IMR-90 (cell line): ENCODE measurements around the gene ZNF514.
A peak's percentile ranks its signal among the peaks of the same experiment; 100 is the strongest.

Source experiments
- CHD1 ChIP-seq: IDR thresholded peaks from 2 replicates; pipeline ENCODE4 v1.6.1; 2012; ENCODE audit warnings: low read depth, low read length, improper control_type of control experiment
- FOS ChIP-seq: fragments of 150-350 bp; IDR thresholded peaks from 2 replicates; pipeline ENCODE4 v1.6.1; 2016; ENCODE audit warnings: low read depth, low read length
- MAFK ChIP-seq: IDR thresholded peaks from 2 replicates; pipeline ENCODE4 v1.6.1; 2012; ENCODE audit warnings: low read depth, low read length, improper control_type of control experiment
- POLR2A ChIP-seq: IDR thresholded peaks from 2 replicates; pipeline ENCODE4 v1.6.1; 2012; ENCODE audit warnings: mild to moderate bottlenecking, low read depth, low read length
- RAD21 ChIP-seq: IDR thresholded peaks from 2 replicates; pipeline ENCODE4 v1.6.1; 2012; ENCODE audit warnings: low read length, improper control_type of control experiment
- TF ChIP-seq, protein P1 (sequence below): conservative IDR thresholded peaks from 2 replicates; pipeline ENCODE4 v1.5.1; 2012; ENCODE audit warnings: mild to moderate bottlenecking, low read depth, low read length, improper control_type of control experiment

DNA sequence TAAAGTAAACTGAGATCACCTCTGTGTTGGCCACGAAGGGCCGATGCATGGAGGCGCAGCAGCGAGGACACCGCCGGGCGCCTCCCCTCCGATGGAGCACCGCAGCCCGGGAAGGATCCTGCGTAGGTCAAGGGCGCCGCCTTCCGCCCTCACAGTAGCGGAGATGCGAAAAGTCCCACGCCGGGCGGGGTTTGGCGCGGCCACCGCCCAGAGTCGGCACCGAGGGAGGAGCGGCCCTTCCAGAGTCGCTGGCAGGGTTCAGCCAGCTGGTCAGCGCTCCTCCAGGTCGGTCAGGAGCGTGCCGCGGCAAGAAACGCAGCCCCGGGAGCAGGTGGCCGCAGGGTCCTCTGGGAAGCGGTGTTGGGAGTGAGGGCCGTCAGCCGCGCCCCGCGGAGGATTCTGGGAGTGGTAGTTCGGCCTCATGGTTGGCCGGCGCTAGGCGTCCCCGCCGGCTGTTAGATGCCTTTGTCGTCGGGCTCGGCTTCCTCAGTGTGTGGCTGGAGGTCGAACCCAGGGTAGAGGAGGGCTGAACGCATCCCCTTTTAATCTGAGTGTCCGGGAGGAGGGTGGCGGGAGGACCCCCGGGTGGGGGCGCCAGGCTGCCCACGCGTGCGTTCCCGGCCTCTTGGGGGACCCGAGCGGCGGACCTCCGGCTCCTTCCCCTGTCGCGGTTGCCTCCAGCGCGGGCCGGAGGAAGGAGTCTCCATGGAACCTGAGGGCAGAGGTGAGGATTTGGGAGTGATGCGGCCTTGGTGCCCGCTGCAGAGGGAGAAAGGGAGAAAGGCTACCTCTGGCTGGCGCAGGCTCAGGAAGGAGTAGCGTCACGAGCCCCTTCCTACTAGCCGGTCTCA lies 47.7 kb upstream of the ZNF514 start, which contains the start of gene ZNF892:
- TF ChIP-seq, protein P1, sequence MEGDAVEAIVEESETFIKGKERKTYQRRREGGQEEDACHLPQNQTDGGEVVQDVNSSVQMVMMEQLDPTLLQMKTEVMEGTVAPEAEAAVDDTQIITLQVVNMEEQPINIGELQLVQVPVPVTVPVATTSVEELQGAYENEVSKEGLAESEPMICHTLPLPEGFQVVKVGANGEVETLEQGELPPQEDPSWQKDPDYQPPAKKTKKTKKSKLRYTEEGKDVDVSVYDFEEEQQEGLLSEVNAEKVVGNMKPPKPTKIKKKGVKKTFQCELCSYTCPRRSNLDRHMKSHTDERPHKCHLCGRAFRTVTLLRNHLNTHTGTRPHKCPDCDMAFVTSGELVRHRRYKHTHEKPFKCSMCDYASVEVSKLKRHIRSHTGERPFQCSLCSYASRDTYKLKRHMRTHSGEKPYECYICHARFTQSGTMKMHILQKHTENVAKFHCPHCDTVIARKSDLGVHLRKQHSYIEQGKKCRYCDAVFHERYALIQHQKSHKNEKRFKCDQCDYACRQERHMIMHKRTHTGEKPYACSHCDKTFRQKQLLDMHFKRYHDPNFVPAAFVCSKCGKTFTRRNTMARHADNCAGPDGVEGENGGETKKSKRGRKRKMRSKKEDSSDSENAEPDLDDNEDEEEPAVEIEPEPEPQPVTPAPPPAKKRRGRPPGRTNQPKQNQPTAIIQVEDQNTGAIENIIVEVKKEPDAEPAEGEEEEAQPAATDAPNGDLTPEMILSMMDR: peak; percentile 43
- TF ChIP-seq CHD1 (no peak), POLR2A (peak; percentile 26; the same call in 1 of the 2 replicates), MAFK (no peak), FOS (no peak), RAD21 (peak; percentile 52)
